Loucy (cell line): ENCODE measurements around the gene IRAK1BP1.
"Not testable (repeated sequence)": the region's sequence is repeated elsewhere in the genome, so short reads cannot be mapped to it uniquely, and the experiment has no call there.

Source experiments
- H2AFZ ChIP-seq: fragments of 200-600 bp; sonication (generic); 2 replicates; pipeline ENCODE4 v1.6.0; 2016; ENCODE audit warnings: antibody characterized with exemption, mild to moderate bottlenecking, low read length, moderate library complexity
- H3F3A ChIP-seq: fragments of 200-600 bp; 2 replicates; pipeline ENCODE4 v1.6.0; 2016; ENCODE audit warnings: antibody characterized with exemption, low read depth, mild to moderate bottlenecking
- H3K27me3 ChIP-seq: fragments of 200-600 bp; sonication (generic); 2 replicates; pipeline ENCODE4 v1.6.1; 2014; ENCODE audit warnings: low read length, mild to moderate bottlenecking; ENCODE audit not compliant: insufficient read depth, poor library complexity, severe bottlenecking
- H3K36me3 ChIP-seq: fragments of 200-600 bp; sonication (generic); 2 replicates; pipeline ENCODE4 v1.6.1; 2016; ENCODE audit warnings: low read length; ENCODE audit not compliant: insufficient read depth
- H3K4me1 ChIP-seq: fragments of 200-600 bp; sonication (generic); 2 replicates; pipeline ENCODE4 v1.5.1; 2014; ENCODE audit warnings: low read length, mild to moderate bottlenecking; ENCODE audit not compliant: insufficient read depth, poor library complexity, severe bottlenecking
- H3K4me2 ChIP-seq: fragments of 200-600 bp; sonication (generic); 2 replicates; pipeline ENCODE4 v1.6.0; 2014; ENCODE audit warnings: antibody characterized with exemption, low read length, low read depth, mild to moderate bottlenecking; ENCODE audit not compliant: poor library complexity, severe bottlenecking
- H3K4me3 ChIP-seq: fragments of 200-600 bp; sonication (generic); 2 replicates; pipeline ENCODE4 v1.5.1; 2014; ENCODE audit warnings: low read length, mild to moderate bottlenecking, mixed read lengths; ENCODE audit not compliant: poor library complexity, severe bottlenecking
- H3K79me2 ChIP-seq: fragments of 200-600 bp; sonication (generic); 2 replicates; pipeline ENCODE4 v1.6.1; 2014; ENCODE audit warnings: low read length; ENCODE audit not compliant: insufficient read depth
- H3K9ac ChIP-seq: fragments of 200-600 bp; sonication (generic); 2 replicates; pipeline ENCODE4 v1.6.0; 2014; ENCODE audit warnings: mild to moderate bottlenecking, low read depth, low read length, moderate library complexity; ENCODE audit not compliant: poor library complexity, severe bottlenecking
- H3K9me2 ChIP-seq: fragments of 200-600 bp; sonication (generic); replicated peaks from 2 replicates; pipeline ENCODE4 v1.6.1; 2016; ENCODE audit warnings: low read depth, low read length, mixed read lengths
- H3K9me3 ChIP-seq: fragments of 200-600 bp; sonication (generic); 2 replicates; pipeline ENCODE4 v1.6.1; 2014; ENCODE audit warnings: mild to moderate bottlenecking, antibody characterized with exemption, low read length, low read depth; ENCODE audit not compliant: insufficient read depth
- H4K20me1 ChIP-seq: fragments of 200-600 bp; sonication (generic); 2 replicates; pipeline ENCODE4 v1.6.0; 2014; ENCODE audit warnings: antibody characterized with exemption, low read length, mild to moderate bottlenecking; ENCODE audit not compliant: insufficient read depth, poor library complexity, severe bottlenecking
- CTCF ChIP-seq: fragments of 200-600 bp; sonication (generic); conservative IDR thresholded peaks from 2 replicates; pipeline ENCODE4 v1.5.1; 2014; ENCODE audit warnings: mild to moderate bottlenecking, antibody characterized with exemption, low read length
- EZH2phosphoT487 ChIP-seq: fragments of 200-600 bp; IDR thresholded peaks from 2 replicates; pipeline ENCODE4 v1.6.1; 2018; ENCODE audit warnings: antibody characterized with exemption, mild to moderate bottlenecking, moderate library complexity, borderline replicate concordance

The IRAK1BP1 gene

GRCh38 chr6:78883651-78884050 is 16.3 kb downstream of the IRAK1BP1 start:
- H3F3A ChIP-seq, result no peaks in the 10 kb centered on the region
- H3K4me2 ChIP-seq, result no peak overlapping the region
- H3K36me3 ChIP-seq, result no peaks in the 10 kb centered on the region
- H3K79me2 ChIP-seq, result no peaks in the 10 kb centered on the region
- no peaks in the 10 kb centered on the region for H3K4me1 ChIP-seq
- H3K9me3 ChIP-seq, result no peaks in the 10 kb centered on the region
- H3K9ac ChIP-seq, result no peak overlapping the region
- H3K9me2 ChIP-seq, result no peaks in the 10 kb centered on the region
- no peaks in the 10 kb centered on the region for H3K27me3 ChIP-seq
- no peak overlapping the region for H3K4me3 ChIP-seq
- no peak for TF ChIP-seq CTCF
- no peak for TF ChIP-seq EZH2phosphoT487
- no peak overlapping the region for H2AFZ ChIP-seq
- no peaks in the 10 kb centered on the region for H4K20me1 ChIP-seq

GRCh38 chr6:78889901-78890300 is 22.6 kb downstream of the IRAK1BP1 start:
- H3K4me2 ChIP-seq, H3K9me3 ChIP-seq, H3K9me2 ChIP-seq, H3K9ac ChIP-seq, H4K20me1 ChIP-seq, H2AFZ ChIP-seq, H3K4me1 ChIP-seq, H3K36me3 ChIP-seq, H3F3A ChIP-seq, H3K79me2 ChIP-seq, H3K4me3 ChIP-seq, H3K27me3 ChIP-seq: not testable (repeated sequence)

GRCh38 chr6:78896227-78896626 is 28.9 kb downstream of the IRAK1BP1 start:
- Histone ChIP-seq H3K9ac (no peak overlapping the region), H2AFZ (no peak overlapping the region), H4K20me1 (no peaks in the 10 kb centered on the region), H3K4me2 (no peak overlapping the region), H3K9me3 (no peaks in the 10 kb centered on the region), H3K9me2 (no peaks in the 10 kb centered on the region), H3K4me3 (no peak overlapping the region), H3K36me3 (peaks cover 4% of the 10 kb centered on the region; the same call in 1 of the 2 replicates), H3K27me3 (no peaks in the 10 kb centered on the region), H3F3A (no peaks in the 10 kb centered on the region), H3K79me2 (no peaks in the 10 kb centered on the region), H3K4me1 (no peaks in the 10 kb centered on the region)
- no peak for TF ChIP-seq CTCF

- TF ChIP-seq EZH2phosphoT487, result no peak
- TF ChIP-seq CTCF, result no peak
- Histone ChIP-seq H2AFZ (no peak overlapping the region), H3K27me3 (no peaks in the 10 kb centered on the region), H3K79me2 (no peaks in the 10 kb centered on the region), H3K4me1 (no peaks in the 10 kb centered on the region), H3K9ac (no peak overlapping the region), H4K20me1 (no peaks in the 10 kb centered on the region), H3K9me2 (no peaks in the 10 kb centered on the region), H3K9me3 (no peaks in the 10 kb centered on the region), H3K4me3 (no peak overlapping the region), H3K36me3 (no peaks in the 10 kb centered on the region), H3K4me2 (no peak overlapping the region), H3F3A (no peaks in the 10 kb centered on the region)
These were observed 41.3 kb downstream of the IRAK1BP1 start for GRCh38 chr6:78908621-78909020.
